GM23338 (cell line): ENCODE measurements around the gene ITPRID2. TPM values are rescaled to one million over a fixed set of nuclear protein-coding genes. Genes with fewer than 3 reads are reported as not detected.

Experiments
- ATAC-seq: fragments of 200-7000 bp; cut with Tn5 transposase; 3 replicates; pipeline ENCODE4 v1.9.1; 2020
- DNase-seq: peaks from one replicate; pipeline ENCODE4 v3.0.0-alpha.2; 2015; ENCODE audit warnings: low spot score
- H2AFZ ChIP-seq: fragments of 200-600 bp; sonication (generic); 2 replicates; pipeline ENCODE4 v1.8.0; 2016; ENCODE audit warnings: antibody characterized with exemption, mild to moderate bottlenecking, moderate library complexity
- H3F3A ChIP-seq: fragments of 200-600 bp; sonication (generic); replicated peaks from 2 replicates; pipeline ENCODE4 v1.8.0; 2017; ENCODE audit warnings: antibody characterized with exemption, mixed run types, low read depth
- H3K27ac ChIP-seq: fragments of 200-600 bp; sonication (generic); 2 replicates; pipeline ENCODE4 v1.6.1; 2016; ENCODE audit warnings: low read depth
- H3K27me3 ChIP-seq: fragments of 200-600 bp; sonication (generic); 2 replicates; pipeline ENCODE4 v1.8.0; 2016; ENCODE audit warnings: mild to moderate bottlenecking, mixed run types, moderate library complexity; ENCODE audit not compliant: insufficient read depth
- H3K36me3 ChIP-seq: fragments of 200-600 bp; sonication (generic); 2 replicates; pipeline ENCODE4 v1.8.0; 2016; ENCODE audit warnings: mild to moderate bottlenecking; ENCODE audit not compliant: insufficient read depth
- H3K4me1 ChIP-seq: fragments of 200-600 bp; sonication (generic); 2 replicates; pipeline ENCODE4 v1.8.0; 2016; ENCODE audit warnings: mild to moderate bottlenecking, moderate library complexity; ENCODE audit not compliant: insufficient read depth
- H3K4me2 ChIP-seq: fragments of 200-600 bp; sonication (generic); 2 replicates; pipeline ENCODE4 v1.7.1; 2017; ENCODE audit warnings: mixed run types
- H3K4me3 ChIP-seq: fragments of 200-600 bp; sonication (generic); 2 replicates; pipeline ENCODE4 v1.6.1; 2016; ENCODE audit warnings: mixed run types
- H3K79me2 ChIP-seq: fragments of 200-600 bp; sonication (generic); replicated peaks from 2 replicates; pipeline ENCODE4 v1.8.0; 2017; ENCODE audit warnings: mild to moderate bottlenecking; ENCODE audit not compliant: insufficient read depth
- H3K9me2 ChIP-seq: fragments of 200-600 bp; sonication (generic); 2 replicates; pipeline ENCODE4 v1.8.0; 2017; ENCODE audit not compliant: insufficient read depth
- H4K20me1 ChIP-seq: fragments of 200-600 bp; sonication (generic); replicated peaks from 2 replicates; pipeline ENCODE4 v1.8.0; 2017; ENCODE audit warnings: mild to moderate bottlenecking; ENCODE audit not compliant: insufficient read depth
- H3K27ac Mint-ChIP-seq: 2 replicates; pipeline ENCODE4 v1.8.0; 2020; ENCODE audit warnings: inconsistent platforms, mild to moderate bottlenecking, moderate library complexity, mixed read lengths
- H3K27me3 Mint-ChIP-seq: 3 replicates; pipeline ENCODE4 v1.8.0; 2022; ENCODE audit warnings: low read depth, mild to moderate bottlenecking, moderate library complexity, mixed read lengths, inconsistent platforms; ENCODE audit not compliant: insufficient read depth, poor library complexity
- H3K36me3 Mint-ChIP-seq: 3 replicates; pipeline ENCODE4 v1.8.0; 2021; ENCODE audit warnings: low read depth, mild to moderate bottlenecking, inconsistent platforms, moderate library complexity, mixed read lengths
- H3K4me1 Mint-ChIP-seq: 3 replicates; pipeline ENCODE4 v1.8.0; 2020; ENCODE audit warnings: mild to moderate bottlenecking, inconsistent platforms, mixed read lengths
- H3K4me3 Mint-ChIP-seq: 3 replicates; pipeline ENCODE4 v1.8.0; 2021; ENCODE audit warnings: moderate library complexity, mild to moderate bottlenecking, inconsistent platforms, mixed read lengths
- H3K9me3 Mint-ChIP-seq: 3 replicates; pipeline ENCODE4 v1.8.0; 2020; ENCODE audit warnings: moderate library complexity, mild to moderate bottlenecking, inconsistent platforms, mixed read lengths
- CREB1 ChIP-seq: fragments of 250-450 bp; sonication (Bioruptor Pico); IDR thresholded peaks from 2 replicates; pipeline ENCODE4 v1.5.0; 2020; ENCODE audit warnings: low read depth, mild to moderate bottlenecking, moderate library complexity
- EZH2 ChIP-seq: fragments of 200-600 bp; sonication (generic); IDR thresholded peaks from one replicate; pipeline ENCODE4 v1.8.0; 2017; ENCODE audit warnings: antibody characterized with exemption, mild to moderate bottlenecking, low read depth; ENCODE audit not compliant: unreplicated experiment
- EZH2phosphoT487 ChIP-seq: fragments of 200-600 bp; sonication (generic); IDR thresholded peaks from one replicate; pipeline ENCODE4 v1.8.1; 2018; ENCODE audit warnings: antibody characterized with exemption; ENCODE audit not compliant: unreplicated experiment
- JUNB ChIP-seq: IDR thresholded peaks from one replicate; pipeline ENCODE4 v1.6.1; 2016; ENCODE audit warnings: antibody characterized with exemption; ENCODE audit not compliant: unreplicated experiment
- NANOG ChIP-seq: IDR thresholded peaks from 2 replicates; pipeline ENCODE4 v1.6.1; 2016; ENCODE audit warnings: antibody characterized with exemption, borderline replicate concordance
- POLR2AphosphoS5 ChIP-seq: IDR thresholded peaks from 2 replicates; pipeline ENCODE4 v1.6.1; 2016; ENCODE audit warnings: antibody characterized with exemption, low read depth
- STAT1 ChIP-seq: IDR thresholded peaks from one replicate; pipeline ENCODE4 v1.6.1; 2016; ENCODE audit warnings: antibody characterized with exemption; ENCODE audit not compliant: unreplicated experiment
- ZNF114 ChIP-seq: fragments of 250-450 bp; sonication (Bioruptor Pico); IDR thresholded peaks from 2 replicates; pipeline ENCODE4 v1.5.0; 2020; ENCODE audit warnings: mild to moderate bottlenecking, moderate library complexity
- ZNF331 ChIP-seq: fragments of 250-450 bp; sonication (Bioruptor Pico); IDR thresholded peaks from 2 replicates; pipeline ENCODE4 v1.5.0; 2020; ENCODE audit warnings: low read depth, mild to moderate bottlenecking, moderate library complexity
- polyA plus RNA-seq: library from polyadenylated mRNA; unstranded; fragments of >200 nt; fragmentation: Nextera tagmentation; extraction: Ambion mirVana; gene quantifications from 2 replicates; pipeline ENCODE4 v1.2.1, GENCODE V29; 2016
- total RNA-seq: library from RNA; depleted of rRNA; stranded (reverse); fragments of >200 nt; shearing (Covaris generic); gene quantifications from 2 replicates; pipeline ENCODE4 v1.2.3, GENCODE V29; 2014
- TF ChIP-seq, protein P1 (sequence below), 2 experiments: fragments of 200-600 bp in 1 of 2; sonication (generic) in 1 of 2; conservative IDR thresholded peaks; 2 replicates each; pipeline versions ENCODE4 v1.5.1 to v1.6.1; 2016 to 2017; ENCODE audit warnings: antibody characterized with exemption in 2 of 2, low read depth in 2 of 2, mild to moderate bottlenecking in 2 of 2, moderate library complexity in 1 of 2
- TF ChIP-seq, protein P2 (sequence below): IDR thresholded peaks from one replicate; pipeline ENCODE4 v1.6.1; 2018; ENCODE audit warnings: antibody characterized with exemption; ENCODE audit not compliant: unreplicated experiment

Gene ITPRID2
- total and polyA plus RNA-seq, 2 experiments from 2014 or later, result 4.4 to 12.0 TPM

DNA sequence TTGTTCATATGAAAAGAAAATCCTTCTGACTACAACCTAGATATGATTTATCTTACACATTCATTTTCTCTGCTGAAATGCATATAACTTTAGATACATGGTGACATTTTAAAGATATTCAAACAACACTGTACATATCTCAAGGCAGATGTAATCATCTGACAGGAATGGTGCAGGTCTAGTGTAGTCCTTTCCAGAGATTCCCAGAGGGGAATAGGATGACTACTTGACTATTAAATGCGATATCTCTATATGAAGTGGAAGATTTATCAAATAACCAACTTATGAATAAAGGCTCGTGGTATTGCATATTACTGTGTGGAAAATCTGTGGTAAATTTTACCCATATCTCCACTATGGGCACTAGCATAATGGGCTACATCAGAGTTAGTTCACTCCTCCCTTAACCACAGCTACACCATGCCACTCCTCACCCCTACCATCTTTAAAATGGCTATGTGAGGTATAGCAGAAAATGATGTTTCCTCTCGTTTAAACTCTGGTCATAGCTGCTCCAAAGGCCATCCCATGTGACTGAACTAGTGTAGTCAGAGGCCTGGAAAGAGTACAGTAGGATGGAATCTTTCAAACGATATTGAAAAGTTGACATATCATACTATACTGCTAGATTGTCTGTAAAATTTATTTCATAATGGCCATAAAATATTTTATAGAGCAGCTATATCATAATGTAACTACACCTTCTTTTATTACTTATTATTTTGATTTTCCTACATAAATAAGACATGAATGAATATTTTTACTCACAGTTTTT lies 9.1 kb upstream of the ITPRID2 start:
- H3K27me3 Mint-ChIP-seq, result no peaks in the 10 kb centered on the region
- no peaks in the 10 kb centered on the region for H3K4me1 ChIP-seq
- H3K4me1 Mint-ChIP-seq, result no peaks in the 10 kb centered on the region
- no peaks in the 10 kb centered on the region for H3F3A ChIP-seq
- TF ChIP-seq ZNF331, result no peak
- TF ChIP-seq CREB1 (CRISPR knock-in tag), result no peak
- TF ChIP-seq NANOG, result no peak
- no peak for TF ChIP-seq EZH2
- TF ChIP-seq, protein P1, sequence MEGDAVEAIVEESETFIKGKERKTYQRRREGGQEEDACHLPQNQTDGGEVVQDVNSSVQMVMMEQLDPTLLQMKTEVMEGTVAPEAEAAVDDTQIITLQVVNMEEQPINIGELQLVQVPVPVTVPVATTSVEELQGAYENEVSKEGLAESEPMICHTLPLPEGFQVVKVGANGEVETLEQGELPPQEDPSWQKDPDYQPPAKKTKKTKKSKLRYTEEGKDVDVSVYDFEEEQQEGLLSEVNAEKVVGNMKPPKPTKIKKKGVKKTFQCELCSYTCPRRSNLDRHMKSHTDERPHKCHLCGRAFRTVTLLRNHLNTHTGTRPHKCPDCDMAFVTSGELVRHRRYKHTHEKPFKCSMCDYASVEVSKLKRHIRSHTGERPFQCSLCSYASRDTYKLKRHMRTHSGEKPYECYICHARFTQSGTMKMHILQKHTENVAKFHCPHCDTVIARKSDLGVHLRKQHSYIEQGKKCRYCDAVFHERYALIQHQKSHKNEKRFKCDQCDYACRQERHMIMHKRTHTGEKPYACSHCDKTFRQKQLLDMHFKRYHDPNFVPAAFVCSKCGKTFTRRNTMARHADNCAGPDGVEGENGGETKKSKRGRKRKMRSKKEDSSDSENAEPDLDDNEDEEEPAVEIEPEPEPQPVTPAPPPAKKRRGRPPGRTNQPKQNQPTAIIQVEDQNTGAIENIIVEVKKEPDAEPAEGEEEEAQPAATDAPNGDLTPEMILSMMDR (conservative IDR thresholded peaks at IDR 0.05; ENCODE audit: low read depth in 2 of 2), result no peak
- TF ChIP-seq, protein P2, sequence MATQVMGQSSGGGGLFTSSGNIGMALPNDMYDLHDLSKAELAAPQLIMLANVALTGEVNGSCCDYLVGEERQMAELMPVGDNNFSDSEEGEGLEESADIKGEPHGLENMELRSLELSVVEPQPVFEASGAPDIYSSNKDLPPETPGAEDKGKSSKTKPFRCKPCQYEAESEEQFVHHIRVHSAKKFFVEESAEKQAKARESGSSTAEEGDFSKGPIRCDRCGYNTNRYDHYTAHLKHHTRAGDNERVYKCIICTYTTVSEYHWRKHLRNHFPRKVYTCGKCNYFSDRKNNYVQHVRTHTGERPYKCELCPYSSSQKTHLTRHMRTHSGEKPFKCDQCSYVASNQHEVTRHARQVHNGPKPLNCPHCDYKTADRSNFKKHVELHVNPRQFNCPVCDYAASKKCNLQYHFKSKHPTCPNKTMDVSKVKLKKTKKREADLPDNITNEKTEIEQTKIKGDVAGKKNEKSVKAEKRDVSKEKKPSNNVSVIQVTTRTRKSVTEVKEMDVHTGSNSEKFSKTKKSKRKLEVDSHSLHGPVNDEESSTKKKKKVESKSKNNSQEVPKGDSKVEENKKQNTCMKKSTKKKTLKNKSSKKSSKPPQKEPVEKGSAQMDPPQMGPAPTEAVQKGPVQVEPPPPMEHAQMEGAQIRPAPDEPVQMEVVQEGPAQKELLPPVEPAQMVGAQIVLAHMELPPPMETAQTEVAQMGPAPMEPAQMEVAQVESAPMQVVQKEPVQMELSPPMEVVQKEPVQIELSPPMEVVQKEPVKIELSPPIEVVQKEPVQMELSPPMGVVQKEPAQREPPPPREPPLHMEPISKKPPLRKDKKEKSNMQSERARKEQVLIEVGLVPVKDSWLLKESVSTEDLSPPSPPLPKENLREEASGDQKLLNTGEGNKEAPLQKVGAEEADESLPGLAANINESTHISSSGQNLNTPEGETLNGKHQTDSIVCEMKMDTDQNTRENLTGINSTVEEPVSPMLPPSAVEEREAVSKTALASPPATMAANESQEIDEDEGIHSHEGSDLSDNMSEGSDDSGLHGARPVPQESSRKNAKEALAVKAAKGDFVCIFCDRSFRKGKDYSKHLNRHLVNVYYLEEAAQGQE, result no peak
- no peak for TF ChIP-seq EZH2phosphoT487
- TF ChIP-seq JUNB, result no peak
- no peak for TF ChIP-seq POLR2AphosphoS5
- no peaks in the 10 kb centered on the region for H3K36me3 ChIP-seq
- no peak overlapping the region for H3K27ac ChIP-seq
- H3K79me2 ChIP-seq, result no peaks in the 10 kb centered on the region
- H3K9me2 ChIP-seq, result no peaks in the 10 kb centered on the region
- DNase-seq (no peak), ATAC-seq (no peak)
- H3K27ac Mint-ChIP-seq, result no peak overlapping the region
- H3K4me3 ChIP-seq, result no peak overlapping the region
- no peaks in the 10 kb centered on the region for H3K27me3 ChIP-seq
- H3K4me2 ChIP-seq, result no peak overlapping the region
- H4K20me1 ChIP-seq, result no peaks in the 10 kb centered on the region
- no peaks in the 10 kb centered on the region for H3K36me3 Mint-ChIP-seq
- H3K4me3 Mint-ChIP-seq, result no peak overlapping the region
- no peak overlapping the region for H2AFZ ChIP-seq
- no peaks in the 10 kb centered on the region for H3K9me3 Mint-ChIP-seq

DNA sequence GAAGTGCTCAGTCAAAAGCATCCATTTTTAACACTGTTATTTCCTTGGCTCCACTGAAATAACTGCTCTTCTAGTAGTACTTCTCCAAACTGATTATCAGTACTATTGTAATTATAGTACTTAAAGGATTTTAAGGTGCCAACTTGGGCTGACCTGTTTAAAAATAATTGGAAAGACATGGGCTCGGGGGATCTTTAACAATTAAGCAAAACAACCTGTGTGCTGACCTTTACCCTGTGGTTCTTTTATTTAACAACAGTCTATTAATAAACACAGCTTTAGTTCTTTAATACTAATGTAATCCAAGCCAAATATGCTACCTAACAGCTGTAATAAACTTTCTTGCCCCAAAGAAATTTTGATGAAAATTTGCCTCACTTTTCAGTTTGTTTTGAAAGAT lies 6.9 kb upstream of the ITPRID2 start:
- no peak overlapping the region for H3K27ac Mint-ChIP-seq
- H3K9me2 ChIP-seq, result no peaks in the 10 kb centered on the region
- no peaks in the 10 kb centered on the region for H3K27me3 Mint-ChIP-seq
- no peak overlapping the region for H3K4me2 ChIP-seq
- no peak overlapping the region for H3K4me3 Mint-ChIP-seq
- no peak overlapping the region for H3K27ac ChIP-seq
- DNase-seq (no peak), ATAC-seq (no peak)
- H3K4me3 ChIP-seq, result no peak overlapping the region
- H3K36me3 Mint-ChIP-seq, result no peaks in the 10 kb centered on the region
- H3K79me2 ChIP-seq, result no peaks in the 10 kb centered on the region
- H3K27me3 ChIP-seq, result no peaks in the 10 kb centered on the region
- no peak overlapping the region for H2AFZ ChIP-seq
- H3K36me3 ChIP-seq, result no peaks in the 10 kb centered on the region
- H4K20me1 ChIP-seq, result no peaks in the 10 kb centered on the region
- no peaks in the 10 kb centered on the region for H3K4me1 ChIP-seq
- no peaks in the 10 kb centered on the region for H3K9me3 Mint-ChIP-seq
- no peaks in the 10 kb centered on the region for H3F3A ChIP-seq
- no peaks in the 10 kb centered on the region for H3K4me1 Mint-ChIP-seq
- no peak for TF ChIP-seq ZNF114 (CRISPR knock-in tag)
- TF ChIP-seq NANOG, result no peak
- no peak for TF ChIP-seq JUNB
- TF ChIP-seq EZH2, result no peak
- TF ChIP-seq POLR2AphosphoS5, result no peak
- TF ChIP-seq ZNF331, result no peak
- no peak for TF ChIP-seq STAT1
- TF ChIP-seq, protein P2, result no peak
- no peak for TF ChIP-seq CREB1 (CRISPR knock-in tag)
- TF ChIP-seq EZH2phosphoT487, result no peak
